HEK293 (cell line): ENCODE data around the gene MRPL28.

Experiments
- CTCF ChIA-PET: fragments of 350-600 bp; formaldehyde crosslinking; extraction: SDS; loops from one replicate; lab custom pipeline; 2021; ENCODE audit warnings: antibody characterized with exemption; lab: Yijun Ruan, JAX
- POLR2A ChIA-PET: fragments of 300-600 bp; formaldehyde crosslinking; extraction: SDS; loops from one replicate; lab custom pipeline; 2020; ENCODE audit warnings: antibody characterized with exemption, inconsistent platforms; lab: Yijun Ruan, JAX
- H3K27ac ChIP-seq: fragments of 200-500 bp; sonication (Bioruptor generic); 2 replicates; pipeline ENCODE4 v1.5.1; 2014; ENCODE audit warnings: low read depth, low read length, control low read depth, inconsistent platforms; ENCODE audit errors: extremely low read depth
- H3K36me3 ChIP-seq, 2 experiments: fragments of 200-500 bp in 1 of 2; sonication (Bioruptor generic) in 1 of 2; 1 replicate in 1 of 2; 2 replicates in 1 of 2; pipeline ENCODE4 v1.5.1; 2014 to 2017; ENCODE audit warnings: inconsistent platforms in 2 of 2, low read length in 2 of 2; ENCODE audit not compliant: control insufficient read depth in 2 of 2, insufficient read depth in 1 of 2
- H3K4me1 ChIP-seq: fragments of 200-500 bp; sonication (Bioruptor generic); 2 replicates; pipeline ENCODE4 v1.5.1; 2014; ENCODE audit warnings: mild to moderate bottlenecking, low read length, inconsistent platforms; ENCODE audit not compliant: control insufficient read depth, insufficient read depth
- H3K4me3 ChIP-seq: 2 replicates; pipeline ENCODE4 v1.5.1; 2011; ENCODE audit warnings: low read depth, mild to moderate bottlenecking, control low read depth, low read length, moderate library complexity
- H3K9me3 ChIP-seq: fragments of 200-500 bp; sonication (Bioruptor generic); 2 replicates; pipeline ENCODE4 v1.5.1; 2014; ENCODE audit warnings: low read depth, low read length, inconsistent platforms; ENCODE audit not compliant: control insufficient read depth, insufficient read depth
- AEBP2 ChIP-seq: fragments of 450-650 bp; formaldehyde crosslinking; IDR thresholded peaks from 2 replicates; pipeline ENCODE4 v1.5.1; 2016; ENCODE audit warnings: missing biosample characterization, missing genetic modification characterization, borderline replicate concordance
- GLIS1 ChIP-seq: fragments of 450-650 bp; formaldehyde crosslinking; IDR thresholded peaks from 2 replicates; pipeline ENCODE4 v1.5.1; 2016; ENCODE audit warnings: missing biosample characterization, missing genetic modification characterization
- HOXD13 ChIP-seq: sonication (generic); formaldehyde crosslinking; IDR thresholded peaks from 2 replicates; pipeline ENCODE4 v1.8.0; 2022; ENCODE audit warnings: missing genetic modification reagents, borderline replicate concordance
- KLF1 ChIP-seq: fragments of 450-650 bp; formaldehyde crosslinking; IDR thresholded peaks from 2 replicates; pipeline ENCODE4 v1.5.1; 2016; ENCODE audit warnings: missing biosample characterization, missing genetic modification characterization
- OSR2 ChIP-seq: fragments of 450-650 bp; formaldehyde crosslinking; IDR thresholded peaks from 2 replicates; pipeline ENCODE4 v1.5.1; 2016; ENCODE audit warnings: missing biosample characterization, missing genetic modification characterization
- PRDM1 ChIP-seq: fragments of 450-650 bp; formaldehyde crosslinking; IDR thresholded peaks from 2 replicates; pipeline ENCODE4; 2016; ENCODE audit warnings: missing biosample characterization, missing genetic modification characterization
- SP7 ChIP-seq: fragments of 450-650 bp; formaldehyde crosslinking; IDR thresholded peaks from 2 replicates; pipeline ENCODE4 v1.5.1; 2016; ENCODE audit warnings: missing biosample characterization, missing genetic modification characterization
- ZBTB7A ChIP-seq: fragments of 450-650 bp; formaldehyde crosslinking; IDR thresholded peaks from 2 replicates; pipeline ENCODE4 v1.5.1; 2016; ENCODE audit warnings: low read depth, missing biosample characterization, missing genetic modification characterization
- ZNF148 ChIP-seq: fragments of 450-650 bp; formaldehyde crosslinking; IDR thresholded peaks from 2 replicates; pipeline ENCODE4 v1.5.0; 2017; ENCODE audit warnings: missing biosample characterization, missing genetic modification characterization, borderline replicate concordance
- ZNF391 ChIP-seq: fragments of 450-650 bp; formaldehyde crosslinking; IDR thresholded peaks from 2 replicates; pipeline ENCODE4 v1.5.1; 2016; ENCODE audit warnings: low read depth, missing biosample characterization, missing genetic modification characterization, borderline replicate concordance
- ZNF416 ChIP-seq: fragments of 450-650 bp; formaldehyde crosslinking; IDR thresholded peaks from 2 replicates; pipeline ENCODE4 v1.5.1; 2016; ENCODE audit warnings: missing biosample characterization, missing genetic modification characterization
- ZNF510 ChIP-seq: fragments of 450-650 bp; formaldehyde crosslinking; IDR thresholded peaks from 2 replicates; pipeline ENCODE4 v1.5.1; 2018; ENCODE audit warnings: mild to moderate bottlenecking, missing genetic modification characterization, missing biosample characterization; ENCODE audit not compliant: insufficient replicate concordance
- ZNF623 ChIP-seq: fragments of 450-650 bp; formaldehyde crosslinking; IDR thresholded peaks from 2 replicates; pipeline ENCODE4 v1.5.1; 2016; ENCODE audit warnings: missing biosample characterization, missing genetic modification characterization
- ZNF660 ChIP-seq: fragments of 450-650 bp; IDR thresholded peaks from 2 replicates; pipeline ENCODE4 v1.5.1; 2018; ENCODE audit warnings: missing biosample characterization, mild to moderate bottlenecking, missing genetic modification characterization
- ZNF670 ChIP-seq: fragments of 450-650 bp; formaldehyde crosslinking; IDR thresholded peaks from 2 replicates; pipeline ENCODE4 v1.5.1; 2016; ENCODE audit warnings: missing biosample characterization, missing genetic modification characterization, low read depth
- ZNF704 ChIP-seq: fragments of 450-650 bp; formaldehyde crosslinking; IDR thresholded peaks from 2 replicates; pipeline ENCODE4 v1.5.1; 2016; ENCODE audit warnings: missing biosample characterization, missing genetic modification characterization
- ZSCAN16 ChIP-seq: fragments of 450-650 bp; formaldehyde crosslinking; IDR thresholded peaks from 2 replicates; pipeline ENCODE4 v1.5.1; 2016; ENCODE audit warnings: missing biosample characterization, missing genetic modification characterization
- TF ChIP-seq, protein P1 (sequence below): fragments of 450-650 bp; formaldehyde crosslinking; IDR thresholded peaks from 2 replicates; pipeline ENCODE4 v1.5.1; 2016; ENCODE audit warnings: missing biosample characterization, missing genetic modification characterization, low read depth

The MRPL28 gene

GRCh38 chr16:380762-381011, 10.3 kb upstream of the MRPL28 start (continued):
- TF ChIP-seq ZNF391 (tag by site-specific recombination), result no peak
- TF ChIP-seq, protein P1, sequence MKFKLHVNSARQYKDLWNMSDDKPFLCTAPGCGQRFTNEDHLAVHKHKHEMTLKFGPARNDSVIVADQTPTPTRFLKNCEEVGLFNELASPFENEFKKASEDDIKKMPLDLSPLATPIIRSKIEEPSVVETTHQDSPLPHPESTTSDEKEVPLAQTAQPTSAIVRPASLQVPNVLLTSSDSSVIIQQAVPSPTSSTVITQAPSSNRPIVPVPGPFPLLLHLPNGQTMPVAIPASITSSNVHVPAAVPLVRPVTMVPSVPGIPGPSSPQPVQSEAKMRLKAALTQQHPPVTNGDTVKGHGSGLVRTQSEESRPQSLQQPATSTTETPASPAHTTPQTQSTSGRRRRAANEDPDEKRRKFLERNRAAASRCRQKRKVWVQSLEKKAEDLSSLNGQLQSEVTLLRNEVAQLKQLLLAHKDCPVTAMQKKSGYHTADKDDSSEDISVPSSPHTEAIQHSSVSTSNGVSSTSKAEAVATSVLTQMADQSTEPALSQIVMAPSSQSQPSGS (tag by site-specific recombination), result no peak

GRCh38 chr16:379961-380761, 9.8 kb upstream of the MRPL28 start:
- CTCF ChIA-PET, result no interaction called here
- no peaks in the 10 kb centered on the region for H3K4me1 ChIP-seq
- H3K4me3 ChIP-seq, result peak overlapping the region; percentile 67; the same call in 1 of the 2 replicates
- no peak overlapping the region for H3K27ac ChIP-seq
- no peaks in the 10 kb centered on the region for H3K9me3 ChIP-seq
- POLR2A ChIA-PET, result interaction anchor here (0.6 to 2.9 kb wide), 4 partner anchors 10 to 70 kb away, joined by 3 to 10 read pairs (median 4); partner anchors contain the start of gene MRPL28
- peaks cover 0 to 21% of the 10 kb centered on the region in 2 experiments; a peak in 1 of 3 replicates for H3K36me3 ChIP-seq
- TF ChIP-seq PRDM1 (tag by site-specific recombination), result no peak
- no peak for TF ChIP-seq ZNF670 (tag by site-specific recombination)
- TF ChIP-seq ZNF416 (tag by site-specific recombination), result no peak
- TF ChIP-seq AEBP2 (tag by site-specific recombination), result no peak
- TF ChIP-seq ZNF391 (tag by site-specific recombination), result no peak
- no peak for TF ChIP-seq SP7
- TF ChIP-seq HOXD13 (CRISPR knock-in tag), result no peak
- TF ChIP-seq ZNF704 (tag by site-specific recombination), result no peak
- TF ChIP-seq GLIS1 (tag by site-specific recombination), result no peak
- no peak for TF ChIP-seq ZNF623 (tag by site-specific recombination)
- TF ChIP-seq ZNF148 (tag by site-specific recombination), result no peak
- TF ChIP-seq ZBTB7A (tag by site-specific recombination), result no peak
- TF ChIP-seq ZNF660 (tag by site-specific recombination), result no peak
- TF ChIP-seq ZSCAN16, result no peak
- no peak for TF ChIP-seq ZNF510
- TF ChIP-seq KLF1 (tag by site-specific recombination), result no peak
- no peak for TF ChIP-seq OSR2 (tag by site-specific recombination)
